ENCODE data around the gene AP1AR.
"Not testable (repeated sequence)": the region's sequence is repeated elsewhere in the genome, so short reads cannot be mapped to it uniquely, and the experiment has no call there.

AP1AR gene

GRCh38 chr4:112280386-112281056, 48.9 kb downstream of the AP1AR start:
- no peak for DNase-seq

GRCh38 chr4:112281895-112282398, 50.4 kb downstream of the AP1AR start:
- not testable (repeated sequence) for DNase-seq

- DNase-seq = no peak
Observed at GRCh38 chr4:112282860-112283667, 51.5 kb downstream of the AP1AR start.

- DNase-seq = no peak
Observed at GRCh38 chr4:112284166-112284565, 52.6 kb downstream of the AP1AR start.

- DNase-seq = no peak
Observed at GRCh38 chr4:112284662-112285411, 53.2 kb downstream of the AP1AR start.

- DNase-seq = no peak
Observed at GRCh38 chr4:112287258-112287989, 55.8 kb downstream of the AP1AR start.

- no peak for DNase-seq
Observed at GRCh38 chr4:112288455-112288854, 56.9 kb downstream of the AP1AR start.

- DNase-seq = no peak
Observed at GRCh38 chr4:112289407-112290253, 58.0 kb downstream of the AP1AR start.

GRCh38 chr4:112290341-112290740, 58.8 kb downstream of the AP1AR start:
- DNase-seq = no peak

GRCh38 chr4:112296949-112297880, 65.6 kb downstream of the AP1AR start, which contains the start of gene ALPK1:
Gene ALPK1 (plus strand): TSS chr4:112297369.
- no peak for DNase-seq

- no peak for DNase-seq
Observed at GRCh38 chr4:112299721-112300120, 68.1 kb downstream of the AP1AR start.

- no peak for DNase-seq
Observed at GRCh38 chr4:112302320-112303274, 71.0 kb downstream of the AP1AR start.

- DNase-seq = not testable (repeated sequence)
Observed at GRCh38 chr4:112305477-112305876, 73.9 kb downstream of the AP1AR start.

- peak; percentile 26 for DNase-seq
Observed at GRCh38 chr4:112309263-112309791, 77.7 kb downstream of the AP1AR start.

- no peak for DNase-seq
Observed at GRCh38 chr4:112311516-112311915, 79.9 kb downstream of the AP1AR start.

GRCh38 chr4:112312610-112313239, 81.1 kb downstream of the AP1AR start:
- no peak for DNase-seq

- DNase-seq = no peak
Observed at GRCh38 chr4:112315446-112315845, 83.9 kb downstream of the AP1AR start.

GRCh38 chr4:112316360-112316759, 84.8 kb downstream of the AP1AR start:
- DNase-seq = no peak

Data from NCI-H345 (cell line).